Epidermal melanocyte (primary cell): Measurements from ENCODE around the gene NFILZ.

Source experiments
- DNase-seq: peaks from one replicate; pipeline ENCODE4 v3.0.0; 2011; ENCODE audit warnings: low spot score; ENCODE audit not compliant: insufficient read length

The NFILZ gene, protein sequence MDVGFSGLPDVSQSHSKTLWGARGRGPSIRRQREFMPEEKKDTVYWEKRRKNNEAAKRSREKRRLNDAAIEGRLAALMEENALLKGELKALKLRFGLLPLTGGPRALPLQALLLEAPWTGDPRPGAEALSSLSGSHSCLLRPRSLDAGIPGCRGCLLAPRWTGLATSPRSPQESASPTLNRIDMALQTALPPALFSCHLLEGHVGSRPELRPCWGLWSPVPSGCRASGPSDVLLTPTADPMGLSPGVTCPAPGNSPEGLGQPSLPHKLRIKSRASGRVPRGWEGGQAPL

DNA sequence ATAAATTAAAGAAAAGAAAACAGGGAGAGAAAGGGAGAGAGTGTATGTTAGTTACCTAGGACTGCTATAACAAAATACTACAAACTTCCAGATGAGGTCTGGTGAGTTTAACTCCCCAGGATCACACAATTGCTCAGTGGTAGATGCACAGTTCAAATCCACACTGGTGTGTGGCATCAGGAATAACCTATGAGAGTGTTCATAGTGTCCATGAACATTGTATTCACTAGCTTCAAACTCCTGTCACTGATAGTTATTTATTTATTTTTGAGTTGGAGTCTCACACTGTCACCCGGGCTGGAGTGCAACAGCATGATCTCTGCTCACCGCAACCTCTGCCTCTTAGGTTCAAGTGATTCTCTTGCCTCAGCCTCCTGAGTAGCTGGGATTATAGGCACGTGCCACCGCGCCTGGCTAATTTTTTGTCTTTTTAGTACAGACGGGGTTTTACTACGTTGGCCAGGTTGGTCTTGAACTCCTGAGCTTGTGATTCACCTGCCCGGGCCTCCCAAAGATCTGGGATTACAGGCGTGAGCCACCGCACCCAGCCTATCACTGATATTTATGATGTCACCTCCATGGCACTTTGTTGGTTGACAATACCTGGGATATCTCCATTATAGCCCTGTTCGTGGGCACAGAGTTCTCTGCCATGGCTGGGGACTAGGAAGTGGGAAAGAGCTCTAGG lies at the start of gene NFILZ:
TSS of gene NFILZ (plus strand) at position 638 of the 688 bp plus-strand sequence. CDS start 46,133 bp downstream, outside the sequence.
- no peak for DNase-seq

DNA sequence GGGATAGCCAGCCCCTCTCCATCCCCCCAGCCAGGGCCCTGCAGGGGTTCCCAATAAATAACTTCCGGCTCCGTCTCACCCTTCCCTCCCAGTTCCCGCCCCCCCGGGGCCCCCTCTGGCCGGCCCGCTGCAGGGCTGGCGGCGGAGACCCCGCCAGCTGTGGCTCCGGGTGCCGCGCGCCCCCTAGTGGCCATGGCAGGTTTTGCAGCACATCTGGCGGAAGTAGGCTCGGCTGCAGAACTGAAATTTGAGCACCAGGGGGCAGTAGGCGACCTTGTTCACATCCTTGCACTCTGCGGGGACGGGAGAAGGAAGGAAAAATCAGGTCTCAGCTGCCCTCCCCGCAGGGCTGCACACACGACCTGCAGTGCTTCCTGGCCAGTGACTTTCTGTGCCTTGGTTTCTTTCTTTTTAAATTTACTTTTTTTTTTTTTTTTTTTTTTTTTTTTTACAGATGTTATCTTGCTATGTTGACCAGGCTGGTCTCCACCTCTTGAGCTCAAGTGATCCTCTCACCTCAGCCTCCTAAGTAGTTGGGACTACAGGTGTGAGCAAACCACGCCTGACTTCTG lies 49.6 kb upstream of the NFILZ start:
- peak; percentile 66 for DNase-seq

DNA sequence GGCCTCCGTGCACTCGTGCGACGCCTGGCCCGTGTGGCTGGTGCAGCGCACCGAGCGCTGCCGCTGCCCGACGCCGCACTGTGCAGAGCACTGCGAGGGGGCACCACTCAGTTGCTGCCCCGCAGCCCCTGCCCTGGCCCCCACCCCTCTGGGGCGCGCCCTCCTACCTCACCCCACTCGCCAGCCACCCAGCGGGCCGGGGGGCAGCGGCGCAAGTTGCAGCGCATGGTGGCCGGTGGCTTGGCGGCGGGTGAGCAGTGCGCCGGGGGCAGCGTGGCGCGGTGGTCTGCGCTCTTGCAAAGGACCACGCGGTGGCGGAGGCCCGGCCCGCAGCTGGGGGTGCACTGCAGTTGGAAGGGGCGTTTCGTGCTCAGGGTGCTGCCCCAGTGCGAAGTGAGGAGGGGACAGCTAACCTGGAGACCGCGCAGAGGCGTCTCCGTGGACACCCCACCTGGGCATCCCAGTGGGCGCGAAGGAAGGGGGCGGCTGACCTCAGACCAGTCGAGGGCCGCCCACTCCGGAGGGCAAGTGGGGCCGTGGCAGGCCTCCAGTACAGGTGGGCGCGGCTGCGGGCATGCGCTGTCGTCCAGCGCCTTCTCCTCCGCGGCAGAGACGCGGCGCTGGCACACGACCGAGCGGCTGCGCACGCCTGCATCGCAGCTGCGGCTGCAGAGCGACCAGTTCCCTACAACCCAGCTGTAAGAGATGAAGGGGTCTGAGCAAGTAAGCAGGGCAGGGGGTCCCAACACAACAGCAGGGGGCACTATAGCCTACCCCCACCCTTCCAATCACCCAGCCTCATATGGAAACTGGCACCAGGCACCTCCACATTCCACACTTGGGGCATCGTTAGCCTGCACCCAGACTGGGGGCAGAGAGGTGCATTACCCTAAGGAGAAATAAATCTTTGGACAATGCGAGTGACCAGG lies 45.2 kb upstream of the NFILZ start:
- DNase-seq: no peak

DNA sequence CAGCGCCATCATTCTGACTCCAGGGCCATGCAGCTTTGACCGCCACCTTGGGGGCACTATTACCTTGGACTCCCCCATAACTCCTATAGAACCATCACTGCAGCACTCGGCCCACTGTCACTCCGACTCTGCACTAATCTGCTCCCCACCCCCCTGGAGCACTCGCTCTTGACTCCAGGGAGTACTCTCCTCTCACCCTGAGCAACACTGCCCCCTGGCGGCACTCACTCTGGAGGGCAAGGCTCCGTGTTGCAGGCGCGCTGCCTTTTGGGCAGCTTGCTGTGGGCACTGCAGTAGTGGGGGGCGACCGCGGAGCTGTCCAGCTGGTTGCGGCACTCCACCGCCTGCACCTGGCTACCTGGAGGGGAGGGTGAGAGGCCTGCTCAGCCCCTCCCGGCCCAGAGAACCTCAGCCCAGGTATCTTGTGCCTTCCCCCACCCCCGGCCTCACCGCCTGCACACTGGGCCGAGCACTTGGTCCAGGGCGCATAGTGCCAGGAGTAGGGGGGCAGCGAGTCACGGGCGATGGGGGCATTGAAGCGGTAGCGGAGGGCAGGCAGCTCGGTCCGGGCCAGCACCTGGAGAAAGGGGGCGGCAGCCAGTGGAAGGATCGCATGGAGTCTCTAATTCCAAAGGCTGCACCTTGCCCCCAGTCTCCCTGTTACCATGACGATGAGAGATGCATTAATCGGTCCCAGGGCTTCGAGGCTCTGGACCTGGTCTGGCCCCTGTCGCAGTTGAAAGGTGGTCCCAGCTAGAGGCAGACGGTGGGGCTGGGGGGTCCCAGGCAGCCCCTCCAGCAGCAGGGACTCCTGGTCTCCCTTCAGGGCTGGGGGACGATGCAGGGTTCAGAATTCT lies 44.3 kb upstream of the NFILZ start:
- no peak for DNase-seq

DNA sequence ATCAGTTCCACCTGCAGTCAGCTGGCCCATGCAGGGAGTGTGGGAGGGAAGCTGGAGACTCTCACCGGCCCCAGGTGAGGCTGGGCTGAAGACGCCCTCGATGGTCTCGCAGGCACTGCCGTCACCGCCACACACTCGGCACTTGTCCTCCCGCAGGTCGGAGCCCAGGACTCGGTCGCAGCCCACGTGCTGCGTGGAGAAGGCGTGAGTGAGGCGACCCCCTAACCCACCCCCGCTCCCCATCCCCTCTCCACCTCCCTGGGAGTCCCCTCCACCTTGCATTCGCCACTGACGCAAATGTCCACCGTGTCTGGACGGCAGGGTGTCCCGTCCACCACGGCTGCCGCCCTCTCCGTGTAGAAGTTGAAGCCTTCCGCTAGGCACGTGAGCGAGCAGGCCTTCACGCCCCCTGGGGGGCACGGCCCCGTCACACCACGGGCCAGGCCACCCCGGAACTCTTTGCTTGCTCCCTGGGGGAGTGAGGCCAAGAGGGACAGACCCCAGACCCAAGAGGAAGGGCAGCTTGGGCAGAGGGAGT lies 41.2 kb upstream of the NFILZ start:
- no peak for DNase-seq

DNA sequence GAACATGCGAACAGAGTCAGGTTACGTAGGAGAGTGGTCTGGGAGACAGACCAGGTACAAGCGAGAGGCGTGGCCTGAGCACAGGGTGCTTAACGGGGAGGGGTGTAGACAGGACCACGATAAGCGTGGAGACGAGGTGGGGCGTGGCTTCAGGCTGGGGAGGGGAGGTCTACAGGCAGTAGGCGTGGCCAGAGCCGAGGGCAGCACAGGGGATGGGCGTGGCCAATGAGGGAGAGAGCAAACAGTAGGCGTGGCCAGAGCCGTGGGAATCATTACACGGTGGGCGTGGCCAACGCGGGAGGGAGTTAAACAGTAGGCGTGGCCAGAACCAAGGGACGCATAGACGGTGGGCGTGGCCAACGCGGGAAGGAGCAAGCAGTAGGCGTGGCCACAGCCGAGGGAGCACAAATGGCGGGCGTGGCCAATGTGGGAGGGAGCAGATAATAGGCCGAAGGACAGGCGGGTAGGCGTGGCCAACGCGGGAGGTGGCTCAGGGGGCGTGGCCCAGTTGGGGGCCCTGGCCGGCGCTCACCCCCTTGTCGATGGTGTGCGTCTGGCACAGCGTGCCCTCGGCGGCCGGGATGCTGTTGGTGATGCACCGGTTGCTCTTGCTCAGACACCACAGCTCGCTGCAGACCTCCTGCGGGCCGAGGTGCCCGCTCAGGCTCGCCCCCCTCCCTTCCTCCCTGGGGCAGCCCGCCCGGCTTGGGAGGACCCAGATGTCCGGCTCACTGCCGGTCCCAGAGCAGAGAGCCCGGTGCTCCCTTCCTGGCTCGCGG lies 38.0 kb upstream of the NFILZ start:
- DNase-seq: peak; percentile 55

DNA sequence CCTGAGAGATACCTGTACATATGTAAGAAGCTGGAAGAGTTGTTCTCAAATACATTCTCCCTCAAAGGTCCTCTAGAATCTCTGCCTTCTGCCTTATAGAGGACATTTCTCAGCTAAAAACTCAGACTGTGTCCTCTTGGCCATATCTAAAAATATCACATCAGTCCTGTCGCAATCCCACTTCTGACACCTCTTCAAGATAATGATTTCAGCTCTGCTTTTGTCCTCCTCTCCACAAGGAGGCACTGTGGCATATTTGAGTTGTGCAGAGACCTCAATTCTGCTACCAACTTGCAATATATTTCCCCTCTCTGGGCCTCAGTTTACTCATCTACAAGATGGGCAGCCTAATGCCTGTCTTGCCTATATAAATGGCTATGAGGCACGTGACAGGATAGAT lies 36.5 kb upstream of the NFILZ start:
- DNase-seq: no peak

DNA sequence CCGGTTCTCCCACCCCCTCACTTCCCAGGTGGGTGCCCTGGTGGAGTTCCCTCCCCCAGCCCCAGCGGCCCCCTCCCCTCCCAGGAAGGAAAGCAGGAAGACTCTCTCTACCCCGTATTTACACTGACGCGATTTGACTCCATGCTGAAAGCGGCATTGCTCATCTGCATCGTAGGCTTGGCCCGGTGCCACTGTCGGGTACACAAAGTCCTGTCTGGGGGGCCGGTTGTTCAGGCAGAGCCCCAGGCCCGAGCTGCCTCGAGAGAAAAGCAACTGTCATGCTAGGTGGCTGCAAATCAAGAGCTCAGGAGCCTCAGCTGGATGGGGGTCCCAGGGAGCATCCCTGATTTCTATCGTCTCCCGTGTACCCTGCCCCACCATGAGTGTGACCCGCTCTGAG lies 34.8 kb upstream of the NFILZ start:
- DNase-seq: no peak

DNA sequence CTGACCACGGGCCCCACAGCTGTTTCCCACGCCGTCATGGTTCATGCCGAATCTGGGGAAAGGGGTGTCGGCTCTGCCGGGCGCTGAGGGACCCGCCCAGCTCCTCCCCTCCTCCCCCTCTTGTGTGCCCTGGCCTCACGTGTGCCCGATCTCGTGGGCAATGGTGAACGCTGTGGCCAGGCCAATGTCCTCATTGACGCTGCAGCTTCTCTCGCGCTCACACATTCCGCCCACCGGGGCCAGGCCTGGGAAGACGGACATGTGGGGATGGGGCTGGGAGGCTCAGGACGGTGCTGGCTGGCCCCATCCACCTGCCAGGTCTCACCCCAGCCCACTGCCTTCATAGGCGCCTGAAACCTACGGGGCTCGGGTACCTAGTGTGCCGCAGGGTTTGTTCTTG lies 34.3 kb upstream of the NFILZ start:
- no peak for DNase-seq

DNA sequence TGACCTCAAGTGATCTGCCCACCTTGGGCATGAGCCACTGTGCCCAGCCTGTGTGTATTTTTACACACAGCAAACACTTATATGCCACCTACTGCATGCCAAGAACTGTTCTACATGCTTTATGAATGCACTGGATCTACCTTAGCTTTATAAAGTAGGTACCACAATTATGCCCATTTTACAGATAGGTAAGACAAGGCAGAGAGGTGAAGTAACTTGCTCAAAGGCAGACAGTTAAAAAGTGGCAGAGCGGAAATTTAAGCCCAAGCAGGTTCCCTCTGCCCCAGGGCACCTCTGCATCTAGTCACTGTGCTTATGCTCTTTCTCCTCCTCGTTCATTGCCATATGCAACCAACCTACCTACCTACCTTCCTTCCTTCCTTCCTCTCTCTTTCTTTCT lies 30.4 kb upstream of the NFILZ start:
- DNase-seq: no peak

DNA sequence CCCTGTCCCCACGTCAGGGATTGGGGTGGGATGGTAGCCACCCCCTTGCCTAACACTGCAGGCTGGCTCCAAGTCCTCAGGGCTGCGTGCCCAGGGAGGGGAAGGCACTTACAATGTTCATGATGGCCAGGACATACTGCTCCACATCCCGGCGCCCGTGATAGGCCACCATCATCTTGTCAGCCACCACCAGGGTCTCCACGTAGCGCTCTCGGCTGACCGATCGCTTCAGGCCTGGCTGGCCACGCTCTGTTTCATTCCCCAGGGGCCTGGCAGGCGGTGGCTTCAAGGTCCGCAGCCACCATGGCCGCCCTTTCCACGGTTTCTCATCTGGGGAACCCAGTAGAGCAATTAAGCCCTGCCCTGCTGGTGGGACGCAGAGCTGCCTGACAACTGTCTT lies 29.6 kb upstream of the NFILZ start:
- no peak for DNase-seq

DNA sequence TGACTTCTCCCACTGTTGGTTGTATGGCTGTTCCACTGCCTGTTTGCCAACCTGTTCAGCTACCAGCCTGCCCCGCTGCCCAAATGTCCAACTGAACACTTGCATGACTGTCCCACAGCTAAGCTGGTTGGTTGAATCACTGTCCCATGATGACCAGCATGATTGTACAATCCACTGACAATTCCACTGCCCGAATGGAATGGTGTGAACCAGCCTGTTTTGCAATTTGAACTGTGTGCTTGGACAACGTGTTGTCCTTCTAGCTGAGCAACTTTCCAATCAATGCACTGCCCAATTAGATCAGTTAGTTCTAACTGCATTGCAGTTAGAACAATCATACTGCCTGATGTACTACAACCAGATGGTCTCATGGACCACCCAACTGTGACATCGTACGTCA lies 28.6 kb upstream of the NFILZ start:
- DNase-seq: no peak

DNA sequence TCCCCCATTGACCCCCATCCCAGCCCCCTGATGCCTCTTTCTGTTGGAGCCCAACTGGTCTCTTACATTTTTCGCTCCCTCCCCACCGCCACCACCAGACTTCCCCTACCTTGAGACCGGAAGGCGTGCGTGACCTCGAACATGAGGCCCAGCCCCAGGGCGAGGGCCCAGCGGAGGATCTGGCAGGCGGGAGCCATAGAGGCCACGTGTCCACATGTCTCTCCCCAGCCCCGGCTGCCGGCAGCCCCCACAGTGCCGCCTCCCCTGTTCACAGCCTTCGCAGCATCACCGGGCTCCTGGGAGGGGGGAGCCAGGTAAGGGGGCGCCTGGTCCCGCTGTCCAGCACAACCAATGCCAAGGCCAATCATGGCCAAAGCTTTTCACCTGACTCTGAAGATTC lies 24.9 kb upstream of the NFILZ start:
- DNase-seq: no peak

DNA sequence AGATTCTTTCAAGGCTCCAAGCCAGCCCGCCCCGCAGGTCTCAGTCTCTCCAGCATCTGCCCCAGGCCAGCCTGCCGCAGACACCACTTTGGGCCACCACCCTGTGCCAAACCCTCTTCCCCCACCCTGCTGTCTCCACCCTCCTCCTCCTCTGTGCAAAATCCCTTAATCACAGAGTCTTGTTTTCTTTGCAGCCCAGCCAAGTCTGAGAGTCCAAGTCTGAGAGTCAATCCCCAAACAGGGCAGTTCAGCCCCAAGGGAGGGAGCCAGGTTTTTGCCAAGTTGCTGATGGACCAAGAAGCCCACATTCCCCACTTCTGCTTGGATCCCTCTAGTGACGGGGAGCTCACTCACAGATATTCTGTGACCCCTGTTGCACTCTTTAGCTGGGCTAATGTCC lies 23.0 kb upstream of the NFILZ start:
- no peak for DNase-seq

DNA sequence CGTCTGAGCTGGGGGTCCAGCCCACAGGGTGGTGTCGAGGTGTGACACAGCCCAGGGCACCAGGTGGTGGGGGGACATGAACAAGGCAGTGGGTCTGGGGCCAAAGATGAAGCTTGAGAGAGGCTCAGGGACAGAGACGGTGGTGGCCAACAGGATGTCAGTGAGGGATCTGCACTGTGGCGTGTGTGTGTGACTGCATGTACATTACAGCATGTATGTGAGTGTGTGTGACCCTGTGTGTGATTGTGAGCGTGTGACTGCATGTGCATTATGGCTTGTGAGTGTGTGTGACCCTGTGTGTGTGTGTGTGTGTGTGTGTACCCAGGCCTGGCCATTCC lies 21.5 kb upstream of the NFILZ start:
- no peak for DNase-seq

DNA sequence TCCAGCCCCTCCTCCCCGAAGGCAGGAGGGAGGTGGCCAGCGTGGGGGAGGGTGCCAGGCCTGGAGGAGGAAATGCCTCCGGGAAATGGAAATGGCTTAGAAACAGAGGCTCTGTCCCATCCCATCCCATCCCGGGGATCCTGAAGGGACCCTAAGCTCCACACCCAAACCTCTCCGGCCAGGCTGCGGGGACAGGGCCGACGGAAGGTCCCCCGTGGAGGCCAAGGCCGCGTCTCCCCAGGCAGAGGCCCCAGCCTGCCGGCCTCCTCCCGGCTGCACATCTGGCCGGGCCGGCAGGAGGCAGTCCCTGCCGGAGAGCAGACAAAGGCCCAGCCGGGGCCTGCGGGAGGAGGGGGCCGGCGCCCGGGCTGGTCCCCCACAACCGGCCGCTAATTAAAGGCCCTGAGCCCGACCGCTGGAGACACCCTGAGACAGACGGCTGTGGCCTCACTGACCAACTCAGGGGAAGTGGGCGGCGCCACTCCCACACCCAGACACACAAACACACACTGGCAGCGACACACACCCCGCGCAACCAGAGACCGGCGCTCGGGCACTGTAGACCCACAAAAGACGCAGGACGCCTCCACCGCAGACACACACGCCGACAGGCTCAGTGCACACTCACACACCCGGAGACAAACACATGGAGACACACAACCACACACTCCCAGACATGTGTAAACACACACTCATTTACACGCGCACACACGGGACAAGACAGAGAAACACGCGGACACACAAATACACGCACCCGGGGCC lies 21.0 kb upstream of the NFILZ start:
- DNase-seq: peak; percentile 77

DNA sequence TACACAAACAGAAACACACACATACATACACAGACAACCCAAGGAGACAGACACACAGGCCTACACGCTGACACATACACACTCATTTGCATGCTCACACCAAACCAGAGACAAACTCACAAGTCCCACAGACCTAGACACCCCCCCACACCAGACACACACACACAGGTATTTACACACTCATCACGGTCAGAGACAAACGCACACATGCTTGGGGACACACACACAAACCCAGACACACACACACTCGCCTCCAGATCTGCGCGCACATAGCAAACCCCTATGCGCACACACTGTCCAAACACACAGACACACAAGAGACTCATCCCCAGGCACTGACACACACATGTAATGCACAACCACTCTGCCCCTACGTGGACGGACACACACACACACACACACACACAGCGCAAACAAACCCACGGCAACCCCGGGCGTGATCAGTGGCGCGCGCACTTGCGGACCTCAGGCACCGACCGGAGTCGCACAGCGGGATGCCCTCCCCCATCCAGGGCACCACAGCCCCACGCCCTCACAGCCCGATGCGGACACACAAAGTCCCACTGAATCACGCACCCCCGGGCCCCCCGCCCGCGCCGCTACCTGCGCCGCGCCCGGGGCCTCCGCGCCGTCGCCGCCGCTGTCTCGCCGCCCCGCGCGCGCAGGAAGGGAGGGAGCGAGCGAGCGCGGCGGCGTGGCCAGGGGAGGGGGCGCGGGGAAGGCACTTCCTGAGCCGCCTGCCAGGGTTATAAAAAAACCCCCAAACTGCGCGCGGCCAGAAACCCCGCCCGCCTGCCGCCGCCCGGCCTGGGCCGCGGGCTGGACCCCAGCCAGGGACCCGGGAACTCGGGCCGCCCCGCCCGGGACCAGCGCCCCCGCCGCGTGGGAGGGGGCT lies 20.1 kb upstream of the NFILZ start, which contains the start of gene ADAMTS10:
TSS of gene ADAMTS10 (minus strand) at position 675 of the 895 bp plus-strand sequence. CDS start 5,005 bp downstream, outside the sequence.
- no peak for DNase-seq

DNA sequence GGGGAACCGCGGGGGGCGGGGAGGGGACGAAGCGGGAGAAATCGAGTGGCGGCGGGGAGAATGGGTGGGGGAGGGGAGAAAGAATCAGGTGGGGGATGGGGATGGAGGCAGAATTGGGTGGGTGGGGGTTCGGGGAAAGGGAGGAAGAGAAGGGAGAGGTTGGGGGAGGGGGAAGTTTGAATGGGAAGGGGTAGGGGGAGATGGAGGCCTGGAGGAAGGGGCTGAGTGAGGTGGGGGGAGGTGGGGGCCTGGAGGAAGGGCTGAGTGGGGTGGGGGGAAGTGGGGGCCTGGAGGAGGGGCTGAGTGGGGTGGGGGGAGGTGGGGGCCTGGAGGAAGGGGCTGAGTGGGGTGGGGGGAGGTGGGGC lies 19.5 kb upstream of the NFILZ start:
- no peak for DNase-seq
